HK-2 (cell line): ENCODE results near the gene PSKH1.
"Not testable (repeated sequence)": the region's sequence is repeated elsewhere in the genome, so short reads cannot be mapped to it uniquely, and the experiment has no call there.

Source experiments
- DNase-seq: peaks from one replicate; pipeline ENCODE4 v3.0.0-alpha.2; 2018; ENCODE audit not compliant: unreplicated experiment

Gene PSKH1

DNA sequence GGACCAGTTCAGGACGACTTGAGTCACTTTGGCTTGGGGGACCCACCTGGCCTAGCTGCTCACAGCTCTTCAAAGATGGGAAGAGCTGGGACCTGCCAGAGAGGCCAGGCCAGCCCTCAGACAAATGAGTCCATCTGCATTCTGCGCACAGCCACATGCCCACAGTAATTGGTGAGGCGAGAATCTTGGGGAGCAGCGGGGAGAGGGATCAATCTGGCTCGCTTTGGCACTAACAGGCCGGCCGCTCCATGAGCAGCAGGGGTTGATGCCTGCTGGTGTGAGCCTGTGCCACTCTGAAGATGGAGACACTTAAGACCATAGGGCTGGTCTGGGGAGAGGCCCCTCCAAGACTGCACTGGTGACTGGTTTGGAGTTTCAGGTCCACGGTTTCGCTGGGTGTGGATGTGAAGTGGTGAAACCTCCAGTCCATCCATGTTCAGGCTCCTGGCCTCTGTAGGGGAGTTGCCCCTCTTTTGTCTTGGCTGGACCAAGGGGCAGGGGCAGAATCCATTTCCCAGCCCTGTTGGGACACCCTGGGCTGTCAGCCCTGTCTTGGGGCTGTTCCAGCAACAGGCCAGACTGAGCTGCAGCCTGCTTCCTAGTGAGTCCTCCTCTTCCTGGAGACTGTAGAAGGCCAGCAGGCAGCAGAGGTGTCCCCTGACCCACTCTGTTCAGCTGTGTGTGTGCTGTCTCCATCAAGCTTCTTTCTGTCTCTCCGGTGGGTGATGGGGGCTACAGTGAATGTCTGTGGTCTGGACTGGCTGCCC, 31.3 kb downstream of the PSKH1 start:
- no peak for DNase-seq

DNA sequence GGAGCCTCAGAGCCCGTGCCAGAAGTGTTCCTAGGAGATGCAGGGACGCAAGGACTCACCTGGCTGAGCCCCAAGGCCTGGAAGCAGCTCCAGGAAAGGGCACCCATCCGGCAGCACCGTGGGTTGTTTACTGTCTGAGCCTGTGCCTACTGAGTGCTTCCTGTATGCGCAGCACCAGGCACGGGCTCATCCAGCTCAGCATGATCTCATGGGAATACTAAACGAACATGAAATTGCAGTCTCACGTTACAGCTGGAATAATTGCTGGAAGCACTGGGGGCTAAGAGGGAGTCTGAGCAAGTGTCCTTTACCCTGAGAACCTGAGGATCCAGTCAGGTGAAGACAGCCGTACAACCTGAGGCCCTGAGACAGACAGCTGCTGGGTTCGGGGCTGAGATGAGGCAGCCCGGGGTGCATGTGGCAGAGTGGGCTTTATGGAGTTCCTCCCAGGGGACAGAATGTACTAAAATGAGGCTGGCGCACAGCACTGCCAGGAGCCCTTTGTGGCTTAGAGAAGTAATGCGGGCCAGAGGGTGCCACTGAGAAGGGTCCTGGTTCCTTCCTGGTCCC, 33.2 kb downstream of the PSKH1 start:
- DNase-seq = no peak

DNA sequence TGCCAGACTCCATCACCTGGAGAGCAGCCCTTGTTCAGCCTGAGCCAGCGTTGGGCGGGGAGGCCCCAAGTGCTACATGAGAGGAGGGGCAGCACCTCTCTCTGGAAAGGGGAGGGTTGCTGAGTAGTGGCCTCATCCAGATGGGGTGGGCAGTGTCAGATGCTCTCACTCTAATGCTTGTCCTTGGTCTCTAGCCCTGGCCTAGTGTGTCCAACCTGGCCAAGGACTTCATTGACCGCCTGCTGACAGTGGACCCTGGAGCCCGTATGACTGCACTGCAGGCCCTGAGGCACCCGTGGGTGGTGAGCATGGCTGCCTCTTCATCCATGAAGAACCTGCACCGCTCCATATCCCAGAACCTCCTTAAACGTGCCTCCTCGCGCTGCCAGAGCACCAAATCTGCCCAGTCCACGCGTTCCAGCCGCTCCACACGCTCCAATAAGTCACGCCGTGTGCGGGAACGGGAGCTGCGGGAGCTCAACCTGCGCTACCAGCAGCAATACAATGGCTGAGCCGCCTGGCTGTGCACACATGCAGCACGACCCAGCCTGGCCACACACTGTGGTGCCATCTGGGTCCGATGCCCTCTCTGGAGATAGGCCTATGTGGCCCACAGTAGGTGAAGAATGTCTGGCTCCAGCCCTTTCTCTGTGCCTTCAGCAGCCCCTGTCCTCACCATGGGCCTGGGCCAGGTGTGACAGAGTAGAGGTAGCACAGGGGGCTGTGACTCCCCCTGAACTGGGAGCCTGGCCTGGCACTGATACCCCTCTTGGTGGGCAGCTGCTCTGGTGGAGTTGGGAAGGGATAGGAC, 34.3 kb downstream of the PSKH1 start:
- DNase-seq = no peak

DNA sequence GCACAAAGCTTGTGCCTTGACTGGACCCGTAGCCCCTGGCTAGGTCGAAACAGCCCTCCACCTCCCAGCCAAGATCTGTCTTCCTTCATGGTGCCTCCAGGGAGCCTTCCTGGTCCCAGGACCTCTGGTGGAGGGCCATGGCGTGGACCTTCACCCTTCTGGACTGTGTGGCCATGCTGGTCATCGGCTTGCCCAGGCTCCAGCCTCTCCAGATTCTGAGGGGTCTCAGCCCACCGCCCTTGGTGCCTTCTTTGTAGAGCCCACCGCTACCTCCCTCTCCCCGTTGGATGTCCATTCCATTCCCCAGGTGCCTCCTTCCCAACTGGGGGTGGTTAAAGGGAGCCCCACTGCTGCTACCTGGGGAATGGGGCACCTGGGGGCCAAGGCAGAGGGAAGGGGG, 35.1 kb downstream of the PSKH1 start:
- DNase-seq = no peak

DNA sequence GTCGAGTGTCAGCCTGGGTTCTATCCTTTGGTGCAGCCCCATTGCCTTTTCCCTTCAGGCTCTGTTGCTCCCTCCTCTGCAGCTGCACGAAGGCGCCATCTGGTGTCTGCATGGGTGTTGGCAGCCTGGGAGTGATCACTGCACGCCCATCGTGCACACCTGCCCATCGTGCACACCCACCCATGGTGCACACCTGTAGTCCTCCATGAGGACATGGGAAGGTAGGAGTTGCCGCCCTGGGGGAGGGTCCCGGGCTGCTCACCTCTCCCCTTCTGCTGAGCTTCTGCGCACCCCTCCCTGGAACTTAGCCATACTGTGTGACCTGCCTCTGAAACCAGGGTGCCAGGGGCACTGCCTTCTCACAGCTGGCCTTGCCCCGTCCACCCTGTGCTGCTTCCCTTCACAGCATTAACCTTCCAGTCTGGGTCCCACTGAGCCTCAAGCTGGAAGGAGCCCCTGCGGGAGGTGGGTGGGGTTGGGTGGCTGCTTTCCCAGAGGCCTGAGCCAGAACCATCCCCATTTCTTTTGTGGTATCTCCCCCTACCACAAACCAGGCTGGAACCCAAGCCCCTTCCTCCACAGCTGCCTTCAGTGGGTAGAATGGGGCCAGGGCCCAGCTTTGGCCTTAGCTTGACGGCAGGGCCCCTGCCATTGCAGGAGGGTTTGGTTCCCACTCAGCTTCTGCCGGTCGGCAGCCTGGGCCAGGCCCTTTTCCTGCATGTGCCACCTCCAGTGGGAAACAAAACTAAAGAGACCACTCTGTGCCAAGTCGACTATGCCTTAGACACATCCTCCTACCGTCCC, 35.7 kb downstream of the PSKH1 start:
- DNase-seq = peak; percentile 74

DNA sequence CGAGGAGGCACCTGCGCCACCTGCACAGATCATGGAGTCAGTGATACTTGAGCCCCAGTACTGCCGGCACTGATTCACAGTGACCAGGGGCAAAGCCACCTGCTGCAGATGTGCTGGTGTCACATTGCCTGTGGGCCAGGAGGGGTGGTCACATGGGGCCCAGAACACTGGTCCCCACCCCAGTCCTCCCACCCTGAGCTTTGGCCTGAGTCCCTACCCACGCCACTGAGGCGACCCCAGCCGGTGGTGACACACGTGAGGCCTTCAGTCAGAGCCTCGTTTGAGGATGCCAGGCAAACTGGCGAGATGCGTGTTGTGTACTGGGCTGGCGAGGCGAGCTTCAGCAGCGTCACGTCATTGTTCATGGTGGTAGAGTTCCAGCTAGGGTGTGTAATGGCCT, 37.1 kb downstream of the PSKH1 start:
- DNase-seq = no peak

DNA sequence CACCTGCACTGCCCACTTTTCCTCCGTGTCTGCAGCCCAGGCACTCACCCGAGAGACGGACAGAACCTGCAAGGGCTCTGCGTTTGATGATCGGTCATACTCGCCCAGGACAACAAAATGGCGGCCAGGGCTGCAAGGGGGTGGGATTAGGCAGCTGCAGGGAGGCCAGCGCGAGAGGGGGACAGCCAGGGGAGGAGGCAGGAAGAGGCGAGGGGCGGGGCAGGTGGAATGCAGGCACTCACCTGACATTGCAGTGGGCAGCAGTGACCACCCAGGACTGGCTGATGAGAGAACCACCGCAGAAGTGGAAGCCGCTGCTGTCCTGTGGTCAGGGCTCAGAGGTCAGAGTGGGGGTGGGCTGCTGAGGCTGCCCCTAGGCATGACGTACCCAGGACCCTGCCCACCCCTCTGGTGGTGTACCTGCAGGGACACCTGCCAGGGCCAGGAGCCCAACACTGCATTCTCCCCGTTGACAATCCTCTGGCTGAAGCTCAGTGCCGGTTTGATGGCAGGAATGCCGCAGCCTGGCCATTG, 37.7 kb downstream of the PSKH1 start:
- DNase-seq = no peak

DNA sequence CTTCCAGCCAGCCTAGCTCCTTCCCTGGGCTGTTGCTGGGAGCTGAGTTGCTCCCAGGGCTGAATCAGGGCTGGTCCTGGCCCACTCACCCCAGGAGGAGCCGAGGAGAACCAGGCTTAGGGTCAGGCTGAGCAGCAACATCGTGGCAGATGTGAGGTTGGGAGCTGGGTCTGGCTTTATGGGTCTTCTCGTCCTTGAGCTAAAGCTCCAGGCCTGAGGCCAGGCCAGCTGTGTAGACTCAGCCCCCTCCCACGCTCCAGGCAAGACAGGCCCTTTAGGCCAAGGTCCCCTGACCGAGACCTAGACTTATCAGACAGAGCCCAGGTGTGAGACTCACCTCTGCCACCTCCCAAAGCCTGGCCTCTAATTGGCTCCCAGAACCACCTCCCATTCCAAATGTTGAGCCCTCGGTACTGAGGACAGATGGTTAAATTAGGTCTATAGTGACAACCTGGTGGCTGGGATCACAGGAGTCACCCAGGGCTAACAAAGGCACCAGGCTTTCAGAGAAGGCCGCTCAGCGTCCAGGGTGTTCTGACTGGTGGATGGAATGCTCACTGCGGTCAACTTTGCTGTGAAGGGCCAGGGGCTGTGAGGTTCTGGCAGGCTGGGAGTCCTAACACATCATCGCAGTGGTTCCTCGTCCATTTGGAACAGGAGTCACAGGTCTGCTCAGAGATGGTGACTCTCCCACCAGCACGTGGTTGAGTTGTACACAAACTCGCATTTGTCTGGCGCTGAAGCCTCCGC, 38.8 kb downstream of the PSKH1 start, which contains the start of gene CTRL:
CTRL (minus strand) TSS at position 151 of the 750 bp plus-strand sequence; CDS start at position 141, 10 bp downstream.
- no peak for DNase-seq

DNA sequence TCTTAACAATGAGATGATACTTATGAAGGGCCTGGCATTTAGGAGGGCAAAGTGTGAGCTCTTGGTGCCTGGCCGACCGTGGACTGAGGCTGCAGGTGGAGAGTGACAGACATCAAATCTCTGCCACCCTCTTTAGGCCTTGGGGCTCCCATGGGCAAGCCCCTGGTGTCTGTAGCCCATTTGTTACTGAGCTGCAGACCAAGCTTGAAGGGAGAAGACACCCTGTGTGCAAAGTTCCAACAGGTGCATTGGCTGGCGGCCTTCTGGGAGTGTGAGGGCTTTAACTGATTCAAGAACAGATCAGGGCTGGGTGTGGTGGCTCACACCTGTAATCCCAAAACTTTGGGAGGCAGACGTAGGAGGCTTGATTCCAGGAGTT, 39.4 kb downstream of the PSKH1 start:
- DNase-seq = no peak

DNA sequence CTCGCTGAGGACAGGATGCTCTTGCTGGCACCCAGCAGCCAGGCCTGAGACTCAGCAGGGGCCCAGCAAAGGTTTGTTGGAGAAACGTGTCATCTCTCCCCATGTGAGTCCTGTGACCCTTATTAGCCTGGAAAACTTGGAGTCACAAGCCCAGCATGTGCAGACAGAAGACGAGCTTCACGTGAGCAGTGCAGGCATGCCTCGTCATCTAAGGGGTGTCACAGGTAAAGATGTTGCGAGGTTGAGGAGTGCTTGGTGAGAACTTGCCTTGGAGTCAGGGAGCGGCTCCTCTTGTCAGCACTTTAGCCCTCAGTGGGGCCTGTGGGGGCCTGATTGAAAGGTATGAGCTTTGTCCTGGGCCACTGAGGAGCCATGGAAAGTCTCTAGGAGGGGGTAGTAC, 40.8 kb downstream of the PSKH1 start:
- no peak for DNase-seq

DNA sequence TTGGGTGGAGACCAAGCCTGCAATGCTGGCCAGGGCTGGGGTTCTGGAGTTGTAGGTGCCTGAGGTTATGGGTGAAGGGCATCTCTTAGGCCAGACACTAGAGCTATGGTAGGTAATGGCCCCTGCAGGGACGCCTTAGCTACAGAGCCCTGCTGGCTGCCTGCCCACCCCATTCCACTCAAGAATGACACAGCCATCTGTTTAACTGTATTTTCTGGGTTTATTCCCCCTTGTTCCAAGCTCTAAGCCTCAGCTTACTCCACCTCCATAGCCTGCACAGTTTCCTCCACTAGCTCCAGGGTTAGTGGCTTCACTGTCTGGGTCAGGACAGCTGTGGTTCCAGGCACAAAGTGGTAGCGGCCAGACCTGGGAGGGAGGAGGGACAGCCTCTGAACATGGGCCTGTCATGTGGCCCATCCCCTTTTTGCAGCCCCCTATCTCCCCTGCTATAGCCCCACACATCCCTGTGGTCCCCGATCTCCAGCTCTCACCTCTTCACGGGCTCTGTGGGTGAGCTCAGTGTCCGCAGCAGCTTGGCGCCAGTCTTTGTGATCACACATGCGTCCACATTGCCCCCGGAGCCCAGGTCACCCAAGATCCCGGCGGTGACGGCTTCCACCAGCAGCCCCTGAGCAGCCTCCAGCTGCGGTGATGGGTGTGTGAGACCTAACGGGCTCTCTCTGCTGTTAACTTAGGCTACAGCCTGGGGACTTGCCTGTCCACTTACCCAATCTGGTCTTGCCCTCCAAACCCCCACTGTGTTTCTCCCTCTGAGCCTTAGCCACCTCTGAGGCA, 41.4 kb downstream of the PSKH1 start:
- DNase-seq = no peak

DNA sequence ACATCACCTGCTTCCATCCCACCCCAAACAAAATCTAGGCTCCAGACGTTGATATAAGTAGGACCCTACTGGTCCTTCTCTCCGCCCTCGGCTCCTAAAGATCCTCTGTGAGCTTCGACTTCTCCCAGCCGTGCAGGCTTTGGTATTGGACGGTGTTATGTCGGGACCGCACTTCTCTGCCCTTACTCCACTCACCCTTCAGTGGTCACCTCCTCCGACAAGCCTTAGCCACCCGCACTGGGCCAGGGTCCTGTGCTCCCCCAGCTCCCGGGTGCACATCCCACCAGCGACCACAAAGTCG, 42.0 kb downstream of the PSKH1 start:
- DNase-seq = no peak

DNA sequence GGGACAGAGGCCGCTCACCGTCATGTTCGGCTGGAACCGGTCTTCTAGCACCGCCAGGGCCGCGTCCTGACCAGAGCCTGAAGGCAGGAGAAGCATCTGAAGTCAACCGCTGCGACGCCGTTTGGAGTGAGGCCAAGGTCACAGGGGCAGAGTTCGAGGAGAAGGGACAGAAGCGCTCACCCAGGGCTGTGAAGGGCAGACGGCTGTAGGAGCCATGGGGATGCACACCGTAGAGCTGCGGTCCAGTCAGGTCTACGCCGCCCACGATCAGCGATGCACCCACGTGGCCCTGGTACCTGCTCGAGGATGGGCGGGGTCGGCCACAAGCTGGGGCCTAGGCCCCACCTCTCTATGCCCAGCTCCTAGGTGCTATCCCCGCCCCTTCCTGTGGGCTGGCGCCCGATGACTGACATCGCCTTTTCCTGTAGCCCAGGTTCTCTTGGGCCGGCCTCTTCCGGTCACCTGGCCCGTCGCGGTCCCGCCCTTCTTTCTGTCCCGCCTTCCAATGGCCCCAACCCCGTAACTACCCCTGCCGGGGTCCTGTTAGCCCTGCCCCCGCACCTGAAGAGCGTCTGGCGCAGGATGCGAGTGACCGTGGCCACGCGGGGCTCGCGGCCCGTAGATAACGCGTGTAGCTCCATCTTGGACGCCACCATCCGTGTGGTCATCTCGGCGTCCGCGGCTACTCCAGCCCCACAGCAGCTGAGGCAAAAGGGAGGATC, 42.5 kb downstream of the PSKH1 start:
- DNase-seq = peak; percentile 98

DNA sequence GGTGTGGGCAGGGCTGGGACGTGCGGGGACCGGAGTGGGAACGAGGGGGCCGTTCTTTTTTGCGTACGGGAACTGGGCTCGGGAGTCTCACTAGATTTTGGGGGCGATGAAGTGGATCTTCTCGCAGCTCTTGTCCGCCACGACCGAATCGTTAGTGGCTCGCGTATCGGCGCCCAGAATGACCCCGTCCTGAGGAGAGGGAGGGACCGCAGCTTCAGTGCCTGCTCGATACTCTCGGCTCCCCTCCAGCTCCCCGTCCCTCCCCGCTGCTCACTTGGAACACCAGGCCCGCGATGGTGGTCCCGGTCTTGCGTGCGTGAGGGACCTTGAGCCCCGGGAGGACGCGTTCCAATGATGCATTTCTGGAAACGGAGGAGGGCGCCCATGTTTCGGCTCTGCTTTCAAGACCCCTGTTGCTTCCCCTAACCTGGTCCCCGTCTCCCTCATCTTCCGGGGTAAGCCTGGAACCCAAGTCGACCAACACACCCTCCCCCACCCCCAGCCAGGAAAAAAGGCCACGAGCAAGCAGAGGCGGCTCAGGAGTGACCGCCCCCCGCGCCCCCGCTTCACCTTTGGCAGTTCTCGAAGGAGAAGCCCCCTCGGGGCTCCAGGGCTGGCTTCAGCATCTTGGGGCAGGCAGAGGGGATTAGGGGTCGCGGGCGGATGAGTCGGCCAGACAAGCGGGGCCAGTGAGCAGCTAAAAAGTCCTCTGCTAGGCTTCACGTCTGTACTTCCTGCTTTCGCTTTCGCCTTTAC, 43.2 kb downstream of the PSKH1 start, which contains the start of gene PSMB10:
PSMB10 (minus strand) TSS at position 727 of the 756 bp plus-strand sequence; CDS start at position 626, 101 bp downstream.
- DNase-seq = peak; percentile 70

DNA sequence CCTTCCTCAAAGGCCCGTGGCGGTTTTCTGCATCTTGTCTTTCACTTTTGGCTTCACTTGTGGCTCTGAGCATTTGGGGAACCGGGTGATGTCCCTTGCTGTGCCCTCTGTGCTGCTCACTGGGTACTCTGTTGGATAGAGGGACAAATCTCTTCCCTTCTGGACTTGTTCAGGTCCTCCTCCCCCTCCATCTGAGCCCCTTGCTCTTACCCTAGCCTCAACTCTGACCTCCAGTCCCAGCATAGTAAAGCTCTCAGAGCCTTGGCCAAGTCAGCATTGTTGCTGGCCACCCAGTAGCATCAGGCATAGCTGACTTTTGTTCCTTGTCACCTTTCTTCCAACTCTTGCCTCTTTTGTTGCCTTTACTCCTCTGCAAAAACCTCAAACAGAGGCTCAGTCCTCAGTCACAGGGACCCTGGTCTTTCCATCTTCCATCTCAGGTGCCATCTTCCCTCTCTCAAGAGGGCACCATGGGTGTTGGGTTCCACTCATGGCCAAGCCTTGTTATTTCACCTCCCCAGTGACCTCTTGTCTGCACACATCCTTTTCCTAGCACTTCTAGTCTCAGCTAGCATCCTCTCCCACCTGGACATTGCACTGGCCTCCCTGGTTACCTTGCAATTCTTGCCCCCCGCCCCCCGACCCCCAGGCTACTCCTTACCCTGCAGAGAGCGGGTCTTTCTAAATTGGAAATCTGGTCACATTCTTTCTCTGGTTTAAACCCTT, 44.0 kb downstream of the PSKH1 start:
- no peak for DNase-seq

DNA sequence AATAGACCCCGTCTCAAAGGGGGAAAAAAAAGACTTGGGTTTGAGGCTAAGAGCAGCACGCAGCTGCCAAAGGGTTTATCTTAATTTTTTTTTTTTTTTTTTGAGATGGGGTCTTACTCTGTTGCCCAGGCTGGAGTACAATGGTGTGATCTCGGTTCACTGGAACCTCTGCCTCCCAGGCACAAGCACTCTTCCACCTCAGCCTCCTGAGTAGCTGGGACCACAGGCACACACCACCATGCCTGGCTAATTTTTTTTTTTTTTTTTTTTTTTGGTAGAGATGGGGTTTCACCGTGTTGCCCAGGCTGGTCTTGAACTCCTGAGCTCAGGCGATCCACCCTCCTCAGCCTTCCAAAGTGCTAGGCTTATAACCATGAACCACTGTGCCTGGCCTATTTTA, 44.7 kb downstream of the PSKH1 start:
- DNase-seq = not testable (repeated sequence)

DNA sequence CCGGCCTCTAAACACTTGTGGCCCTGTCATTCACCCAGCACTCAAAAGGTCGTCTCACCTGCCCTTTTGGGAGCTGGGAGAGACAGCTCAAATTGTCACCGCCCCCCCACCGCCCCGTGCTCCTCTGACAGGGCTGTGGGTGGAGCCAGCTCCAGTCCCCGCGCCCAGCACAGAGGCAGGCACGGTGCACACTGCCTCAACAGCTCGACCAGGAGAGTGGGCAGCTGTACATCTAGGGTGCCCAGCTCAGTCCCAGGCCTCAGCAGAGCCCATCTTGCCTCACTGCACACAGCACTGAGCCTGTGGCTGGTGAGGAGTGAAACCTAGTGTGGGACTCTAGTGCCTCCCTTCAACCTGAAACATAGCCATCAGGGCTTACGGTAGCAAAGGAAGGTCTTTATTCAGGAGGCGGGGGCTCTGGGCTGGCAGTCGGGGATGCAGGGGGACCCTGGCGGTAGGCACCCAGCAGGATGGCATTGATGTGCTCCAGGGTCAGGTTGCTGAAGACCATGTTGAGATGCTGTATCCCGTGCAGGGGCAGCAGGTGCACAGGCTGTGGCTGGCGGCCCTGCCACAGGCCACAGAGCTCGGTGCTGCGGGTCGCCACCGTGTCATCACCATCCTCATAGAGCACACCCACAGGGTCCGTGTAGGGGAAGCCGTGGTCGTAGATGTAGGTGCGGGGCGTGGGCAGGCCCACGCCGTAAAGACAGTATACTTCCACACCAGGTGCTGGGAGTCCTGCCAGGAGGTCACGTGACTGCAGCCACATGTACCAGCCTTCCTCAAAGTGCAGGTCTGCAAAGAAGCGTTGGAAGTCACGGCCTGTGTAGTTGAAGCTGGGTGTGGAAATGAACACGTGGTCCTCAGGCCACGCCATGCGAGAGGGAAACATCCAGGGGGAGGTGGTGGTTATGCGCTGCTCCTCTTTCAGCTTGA, 46.7 kb downstream of the PSKH1 start:
- no peak for DNase-seq
